Body of pancreas (tissue), 4 donors: ENCODE results near the gene TNFAIP8L3.

ENCODE experiments used
- CTCF ChIP-seq, 7 experiments: fragments of 450-650 bp in 4 of 7; fragments of 200-600 bp in 3 of 7; sonication (generic) in 3 of 7; IDR thresholded peaks; one replicate each; pipeline ENCODE4 v1.5.1; 2016 to 2019; ENCODE audit warnings: antibody characterized with exemption in 7 of 7
- POLR2A ChIP-seq, 3 donors: fragments of 450-650 bp; IDR thresholded peaks; one replicate each; pipeline ENCODE4 v1.6.1; 2016; ENCODE audit warnings: antibody characterized with exemption in 3 of 3, mild to moderate bottlenecking in 2 of 3

- TF ChIP-seq CTCF (IDR thresholded peaks at IDR 0.05), result no peak
- TF ChIP-seq POLR2A (IDR thresholded peaks at IDR 0.05), result peak in 1 of 3 donors; percentile 15
Measured at GRCh38 chr15:51104512-51104911, 9.8 kb upstream of the TNFAIP8L3 start.
